GM19467 (cell line): Measurements from ENCODE around the gene CCDC34.
"Not testable (repeated sequence)": the region's sequence is repeated elsewhere in the genome, so short reads cannot be mapped to it uniquely, and the experiment has no call there.

Source experiments
- ATAC-seq: cut with Tn5 transposase; IDR thresholded peaks from one replicate; pipeline ENCODE4 v1.9.1; 2021; ENCODE audit warnings: mild to moderate bottlenecking, moderate library complexity; ENCODE audit not compliant: unreplicated experiment

The CCDC34 gene

GRCh38 chr11:27328614-27329013, 34.4 kb downstream of the CCDC34 start:
- no peak for ATAC-seq

GRCh38 chr11:27327064-27327463, 36.0 kb downstream of the CCDC34 start:
- ATAC-seq, result not testable (repeated sequence)

DNA sequence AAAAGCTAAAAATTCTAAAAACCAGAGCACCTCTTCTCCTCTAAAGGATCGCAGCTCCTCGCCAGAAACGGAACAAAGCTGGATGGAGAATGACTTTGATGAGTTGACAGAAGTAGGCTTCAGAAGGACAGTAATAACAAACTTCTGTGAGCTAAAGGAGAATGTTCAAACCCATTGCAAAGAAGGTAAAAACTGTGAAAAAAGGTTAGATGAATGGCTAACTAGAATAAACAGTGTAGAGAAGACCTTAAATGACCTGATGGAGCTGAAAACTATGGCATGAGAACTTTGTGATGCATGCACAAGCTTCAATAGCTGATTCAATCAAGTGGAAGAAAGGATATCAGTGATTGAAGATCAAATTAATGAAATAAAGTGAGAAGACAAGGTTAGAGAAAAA, 40.8 kb downstream of the CCDC34 start:
- not testable (repeated sequence) for ATAC-seq

DNA sequence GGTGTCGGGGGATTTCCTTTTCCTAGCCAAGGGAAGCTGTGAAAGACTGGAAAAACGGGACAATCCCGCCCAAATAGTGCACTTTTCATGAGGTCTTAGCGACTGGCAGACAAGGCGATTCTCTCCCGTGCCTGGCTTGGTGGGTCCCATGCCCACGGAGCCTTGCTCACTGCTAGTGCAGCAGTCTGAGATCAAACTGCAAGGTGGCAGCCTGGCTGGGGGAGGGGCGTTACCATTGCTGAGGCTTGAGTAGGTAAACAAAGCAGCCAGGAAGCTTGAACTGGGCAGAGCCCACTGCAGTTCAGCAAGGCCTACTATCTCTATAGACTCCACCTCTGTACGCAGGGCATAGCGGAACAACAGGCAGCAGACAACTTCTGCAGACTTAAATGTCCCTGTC, 41.7 kb downstream of the CCDC34 start:
- ATAC-seq, result not testable (repeated sequence)

GRCh38 chr11:27319072-27319471, 43.9 kb downstream of the CCDC34 start:
- peak; percentile 88 for ATAC-seq

GRCh38 chr11:27317751-27318150, 45.3 kb downstream of the CCDC34 start:
- ATAC-seq, result no peak

GRCh38 chr11:27315836-27316235, 47.2 kb downstream of the CCDC34 start:
- no peak for ATAC-seq

DNA sequence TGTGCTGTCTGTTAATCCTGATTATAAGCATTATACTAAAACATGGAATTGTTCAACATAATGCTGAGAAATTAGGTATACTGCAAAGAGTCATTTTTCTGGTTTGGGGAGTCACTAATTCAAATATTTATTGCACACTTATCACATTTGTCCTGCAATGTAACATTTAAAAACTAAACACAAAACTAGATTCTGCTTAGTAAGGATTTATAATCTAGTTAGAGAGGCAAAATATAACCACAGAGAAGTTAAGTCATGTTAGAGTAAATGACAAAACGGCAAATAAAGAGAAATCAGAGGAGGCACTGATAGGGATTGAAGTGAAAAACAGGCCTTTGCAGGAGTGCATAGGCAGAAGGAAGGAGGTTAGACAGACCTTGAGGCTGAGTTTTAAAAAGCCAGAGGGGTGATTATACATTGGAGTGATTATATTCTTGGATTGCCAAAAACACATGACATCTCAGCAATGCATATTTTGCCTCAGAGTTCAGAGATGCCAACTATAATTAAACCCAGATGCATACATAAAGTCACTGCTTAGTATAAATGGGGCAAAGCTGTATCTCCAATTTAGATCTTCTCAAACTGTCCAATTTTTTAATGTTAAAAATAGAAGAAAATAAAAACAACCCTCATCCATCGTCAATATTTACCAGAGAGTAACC, 49.7 kb downstream of the CCDC34 start:
- ATAC-seq, result no peak

DNA sequence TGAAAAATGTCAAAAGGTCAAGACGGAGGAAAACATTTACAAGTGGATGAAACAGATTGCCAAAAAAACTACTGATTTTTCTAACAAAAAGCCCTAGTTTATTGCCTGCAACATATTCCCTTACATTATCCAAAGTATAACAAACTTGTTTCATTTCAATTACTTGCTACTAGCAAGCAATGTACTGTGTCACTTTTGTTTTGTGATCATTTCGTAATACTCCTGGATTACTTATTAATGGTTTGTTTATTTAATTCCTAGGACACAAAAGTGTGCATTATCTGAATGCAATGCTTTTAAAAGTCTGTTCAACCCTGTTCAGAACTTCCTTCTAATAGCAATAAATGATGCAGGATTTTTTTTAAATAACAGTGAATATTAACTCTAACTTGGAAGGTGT, 50.9 kb downstream of the CCDC34 start:
- ATAC-seq, result no peak

- no peak for ATAC-seq
Measured at GRCh38 chr11:27310707-27311106, 52.3 kb downstream of the CCDC34 start.

DNA sequence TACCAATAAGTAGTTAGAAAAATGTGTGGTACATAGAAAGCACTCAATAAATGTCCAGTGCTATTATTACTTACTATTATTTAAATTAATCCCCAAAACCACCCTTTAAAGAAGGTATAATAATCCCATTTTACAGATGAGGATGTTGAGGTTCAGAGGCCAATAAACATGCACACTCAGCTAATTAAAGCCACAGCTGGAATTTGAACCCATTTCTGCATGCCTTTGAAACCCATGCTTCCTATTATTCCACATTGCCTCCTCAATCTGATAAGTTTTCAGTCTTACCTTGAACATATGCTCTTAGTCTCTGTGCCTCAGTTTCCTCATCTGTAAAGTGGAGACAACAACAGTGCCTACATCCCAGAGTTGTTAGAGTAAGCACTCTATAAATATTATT, 52.8 kb downstream of the CCDC34 start:
- no peak for ATAC-seq

GRCh38 chr11:27309046-27309445, 54.0 kb downstream of the CCDC34 start:
- no peak for ATAC-seq

DNA sequence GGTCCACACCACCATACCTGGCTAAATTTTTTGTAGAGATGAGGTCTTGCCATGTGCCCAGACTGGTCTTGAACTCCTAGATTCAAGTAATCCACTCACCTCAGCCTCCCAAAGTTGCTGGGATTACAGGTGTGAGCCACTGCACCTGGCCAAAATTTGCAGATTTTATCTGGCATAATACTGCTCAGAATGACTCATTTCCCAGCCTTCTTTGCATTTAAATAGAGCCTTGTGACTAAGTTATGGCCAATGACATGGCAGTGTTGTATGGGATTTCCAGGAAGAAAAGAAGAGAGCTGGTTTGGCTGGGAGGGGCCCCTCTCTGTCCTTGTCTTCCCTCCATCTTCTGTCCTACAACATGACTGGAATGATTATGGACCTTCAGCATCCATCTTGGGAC, 55.8 kb downstream of the CCDC34 start:
- ATAC-seq, result no peak

GRCh38 chr11:27305751-27306150, 57.3 kb downstream of the CCDC34 start:
- ATAC-seq, result no peak

- no peak for ATAC-seq
Measured at GRCh38 chr11:27304514-27304913, 58.5 kb downstream of the CCDC34 start.

DNA sequence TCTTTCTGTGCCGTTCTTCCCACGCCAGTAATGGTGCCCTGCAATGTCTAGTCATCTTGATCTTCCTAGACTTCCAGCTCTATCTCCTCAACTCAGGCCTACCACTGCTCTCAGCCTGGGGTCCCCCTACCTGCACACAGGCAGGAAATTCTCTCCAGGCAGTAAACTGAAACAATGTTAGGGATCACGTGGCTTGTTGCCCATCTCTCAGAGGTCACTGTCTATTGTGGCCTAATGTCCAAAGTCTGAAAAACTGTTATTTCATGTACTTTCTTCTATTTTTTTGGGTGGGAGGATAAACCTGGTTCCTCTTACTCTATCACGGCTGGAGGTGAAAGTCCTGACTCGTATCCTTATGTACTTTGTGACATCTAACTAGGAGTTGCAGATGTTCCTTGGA, 59.1 kb downstream of the CCDC34 start:
- ATAC-seq, result no peak

DNA sequence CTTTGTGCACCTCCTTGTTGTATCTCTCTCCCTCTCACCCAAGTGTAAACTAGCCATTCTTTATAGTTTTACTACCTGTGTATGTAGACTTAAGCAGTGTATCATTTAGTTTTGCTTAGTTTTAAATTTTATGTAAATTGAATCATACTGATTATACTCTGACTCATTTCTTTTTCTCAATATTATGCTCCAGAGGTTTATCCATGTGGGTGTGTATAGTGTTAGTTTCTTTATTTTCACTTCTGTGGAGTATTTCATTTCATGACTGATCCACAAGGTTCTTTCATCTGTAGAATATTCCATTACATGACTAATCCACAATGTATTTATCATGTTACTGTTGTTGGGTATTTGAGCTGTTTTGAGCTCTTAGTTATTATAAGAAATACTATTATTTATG, 62.0 kb downstream of the CCDC34 start:
- no peak for ATAC-seq

DNA sequence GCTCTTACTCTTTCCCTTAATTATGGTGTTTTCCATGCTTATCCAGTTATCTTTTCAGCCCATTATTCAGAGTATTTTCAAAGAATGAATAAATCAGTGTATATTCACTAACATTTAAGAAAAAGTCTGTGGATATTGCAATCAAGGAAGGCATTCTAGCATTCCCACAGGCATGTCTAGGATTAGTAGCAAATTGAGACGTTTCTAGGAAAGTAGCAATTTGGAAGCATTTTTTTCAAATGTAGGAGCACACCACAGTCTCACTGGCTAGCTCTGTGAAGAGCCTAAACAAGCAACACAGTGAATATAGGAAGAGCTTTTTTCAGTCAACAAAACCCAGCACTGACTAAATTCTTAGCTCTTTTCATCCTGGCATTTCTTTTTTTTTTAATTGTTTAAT, 65.4 kb downstream of the CCDC34 start:
- ATAC-seq, result no peak

DNA sequence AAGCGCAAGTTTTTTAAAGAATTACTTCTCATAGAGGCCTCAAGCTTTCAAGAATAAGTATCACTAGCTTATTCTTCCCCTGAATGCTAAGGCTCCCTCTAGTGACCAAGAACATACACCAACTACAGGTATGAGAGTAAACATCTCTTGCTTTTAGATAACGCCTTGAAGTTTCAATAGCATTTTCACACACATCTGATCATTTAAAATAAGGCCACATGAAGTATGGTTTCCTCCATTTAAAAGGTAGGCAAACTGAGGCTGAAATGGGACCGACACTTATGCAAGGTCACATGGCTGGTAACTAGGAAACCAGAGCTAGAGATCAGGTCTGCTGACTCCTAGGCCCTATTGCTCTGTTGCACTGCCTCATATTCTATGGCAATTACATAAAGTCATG, 66.5 kb downstream of the CCDC34 start:
- peak; percentile 86 for ATAC-seq

- no peak for ATAC-seq
Measured at GRCh38 chr11:27295928-27296327, 67.1 kb downstream of the CCDC34 start.

DNA sequence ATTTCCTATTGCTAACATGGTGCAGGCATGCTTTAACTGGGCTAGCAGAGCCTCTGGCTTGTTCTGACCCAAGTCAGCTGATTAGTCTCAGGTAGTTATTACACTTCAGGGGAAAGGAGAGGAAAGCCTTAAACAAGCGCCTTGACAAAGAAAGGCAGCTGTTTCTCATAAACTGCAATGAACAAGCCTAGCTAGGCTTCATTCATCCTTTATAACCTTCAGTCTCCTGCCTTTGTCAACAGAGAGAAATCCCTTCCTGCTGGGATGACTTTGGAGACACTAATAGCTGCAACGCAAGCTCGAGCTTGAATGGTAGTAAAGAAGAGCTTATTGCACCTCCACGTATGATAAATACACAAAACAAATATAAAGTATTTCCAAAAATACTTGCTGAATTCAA, 68.4 kb downstream of the CCDC34 start:
- no peak for ATAC-seq

- ATAC-seq, result no peak
Measured at GRCh38 chr11:27293515-27294417, 69.2 kb downstream of the CCDC34 start.
